Neural progenitor cell (in vitro differentiated cells): ENCODE measurements around the gene CCDC149. TPM values are rescaled to one million over a fixed set of nuclear protein-coding genes. Genes with fewer than 3 reads are reported as not detected.

Source experiments
- DNase-seq: peaks from one replicate; pipeline ENCODE4 v3.0.0-alpha.2; 2016; ENCODE audit warnings: low spot score
- H2AFZ ChIP-seq: fragments of 200-600 bp; sonication (generic); replicated peaks from 2 replicates; pipeline ENCODE4 v1.6.1; 2016; ENCODE audit warnings: antibody characterized with exemption
- H3F3A ChIP-seq: fragments of 200-600 bp; sonication (generic); 2 replicates; pipeline ENCODE4 v1.6.1; 2016; ENCODE audit warnings: antibody characterized with exemption, low read depth
- H3K27ac ChIP-seq: fragments of 200-600 bp; sonication (generic); 2 replicates; pipeline ENCODE4 v1.5.1; 2016; ENCODE audit warnings: mild to moderate bottlenecking
- H3K27me3 ChIP-seq: fragments of 200-600 bp; sonication (generic); 2 replicates; pipeline ENCODE4 v1.6.1; 2016; ENCODE audit warnings: mild to moderate bottlenecking, moderate library complexity
- H3K36me3 ChIP-seq: fragments of 200-600 bp; sonication (generic); 2 replicates; pipeline ENCODE4 v1.5.1; 2016
- H3K4me1 ChIP-seq: fragments of 200-600 bp; sonication (generic); 2 replicates; pipeline ENCODE4 v1.6.1; 2016; ENCODE audit warnings: mixed run types
- H3K4me2 ChIP-seq: fragments of 200-600 bp; sonication (generic); 2 replicates; pipeline ENCODE4 v1.6.1; 2016
- H3K4me3 ChIP-seq: fragments of 200-600 bp; sonication (generic); 2 replicates; pipeline ENCODE4 v1.5.1; 2016
- H3K79me2 ChIP-seq: fragments of 200-600 bp; sonication (generic); 2 replicates; pipeline ENCODE4 v1.6.1; 2016; ENCODE audit warnings: low read depth
- H3K9ac ChIP-seq: fragments of 200-600 bp; sonication (generic); 2 replicates; pipeline ENCODE4 v1.6.1; 2016
- H3K9me3 ChIP-seq: fragments of 200-600 bp; sonication (generic); 2 replicates; pipeline ENCODE4 v1.5.1; 2016; ENCODE audit warnings: low read depth
- H4K20me1 ChIP-seq: fragments of 200-600 bp; sonication (generic); 2 replicates; pipeline ENCODE4 v1.6.1; 2016; ENCODE audit warnings: low read depth
- H3K27ac Mint-ChIP-seq: 3 replicates; pipeline ENCODE4 v1.8.0; 2021; ENCODE audit warnings: mixed read lengths
- H3K27me3 Mint-ChIP-seq: 2 replicates; pipeline ENCODE4 v1.8.0; 2022; ENCODE audit warnings: low read depth, mild to moderate bottlenecking, inconsistent platforms, moderate library complexity, mixed read lengths; ENCODE audit not compliant: insufficient read depth
- H3K36me3 Mint-ChIP-seq: 3 replicates; pipeline ENCODE4 v1.8.0; 2021; ENCODE audit warnings: mixed read lengths
- H3K4me1 Mint-ChIP-seq: 3 replicates; pipeline ENCODE4 v1.8.0; 2021; ENCODE audit warnings: mixed read lengths
- H3K4me3 Mint-ChIP-seq: 3 replicates; pipeline ENCODE4 v1.8.0; 2021; ENCODE audit warnings: mild to moderate bottlenecking, moderate library complexity, mixed read lengths
- H3K9me3 Mint-ChIP-seq: 3 replicates; pipeline ENCODE4 v1.8.0; 2020; ENCODE audit warnings: mixed read lengths
- EZH2 ChIP-seq: fragments of 200-600 bp; sonication (generic); IDR thresholded peaks from 2 replicates; pipeline ENCODE4 v1.6.1; 2017; ENCODE audit warnings: antibody characterized with exemption, mild to moderate bottlenecking, moderate library complexity
- EZH2phosphoT487 ChIP-seq: fragments of 200-600 bp; sonication (generic); IDR thresholded peaks from 2 replicates; pipeline ENCODE4 v1.6.1; 2017; ENCODE audit warnings: antibody characterized with exemption
- total RNA-seq: library from RNA; depleted of rRNA; stranded (reverse); fragments of >200 nt; gene quantifications from 2 replicates; pipeline ENCODE4 v1.2.3, GENCODE V29; 2015; ENCODE audit warnings: low replicate concordance
- TF ChIP-seq, protein P1 (sequence below): fragments of 200-600 bp; sonication (generic); IDR thresholded peaks from 2 replicates; pipeline ENCODE4 v1.5.1; 2017; ENCODE audit warnings: antibody characterized with exemption, mild to moderate bottlenecking

The CCDC149 gene
- total RNA-seq, 1 donor from 2014 or later, result 3.4 TPM

DNA sequence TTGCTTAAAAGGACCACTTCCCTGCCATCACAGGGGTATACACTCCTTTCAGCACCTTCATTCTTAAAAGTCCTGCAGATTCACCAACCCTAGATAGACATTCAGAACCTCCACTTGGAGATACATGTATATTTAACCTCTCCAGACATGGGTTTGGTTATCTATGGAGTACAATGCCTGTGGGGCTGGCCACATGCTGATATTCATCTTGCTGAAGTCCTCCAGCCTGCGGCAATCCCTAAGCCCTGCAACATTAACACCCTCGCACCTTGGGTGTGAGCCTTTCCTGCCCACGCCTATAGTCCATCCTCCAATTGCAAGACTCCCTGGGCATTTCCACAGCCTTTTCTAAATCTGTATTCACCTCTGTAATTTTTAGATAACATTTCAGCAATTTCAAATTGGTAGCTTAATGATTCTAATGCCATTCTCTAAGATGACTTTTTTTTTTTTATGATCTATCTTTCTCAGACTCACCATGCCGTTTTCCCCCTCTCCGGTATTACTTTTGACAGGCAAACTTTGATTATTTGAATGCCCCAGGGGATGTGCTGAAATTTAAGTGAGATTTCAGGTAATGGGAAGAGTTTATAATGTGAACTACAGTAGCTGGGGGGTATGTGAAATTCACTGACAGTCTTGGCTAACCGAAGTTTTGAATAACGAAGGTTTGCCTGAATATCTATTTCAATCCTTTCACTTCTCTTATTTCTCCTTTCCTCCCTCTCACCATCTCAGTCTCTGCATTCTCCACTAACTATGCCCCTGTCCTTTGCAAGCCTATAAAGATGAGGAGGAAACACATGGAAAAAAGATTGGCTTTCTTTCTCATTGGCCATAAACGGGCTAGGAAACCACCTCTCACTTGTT lies 24.1 kb downstream of the CCDC149 start:
- peaks cover 18% of the 10 kb centered on the region for H3K4me1 Mint-ChIP-seq
- no peak overlapping the region for H3K27ac Mint-ChIP-seq
- Histone ChIP-seq H3K9me3 (no peaks in the 10 kb centered on the region), H3K4me3 (no peak overlapping the region), H4K20me1 (no peaks in the 10 kb centered on the region), H3K4me2 (no peak overlapping the region), H3K4me1 (peaks cover 2% of the 10 kb centered on the region), H2AFZ (no peak overlapping the region), H3K27me3 (no peaks in the 10 kb centered on the region), H3K9ac (no peak overlapping the region), H3F3A (no peaks in the 10 kb centered on the region), H3K79me2 (no peaks in the 10 kb centered on the region), H3K27ac (no peak overlapping the region), H3K36me3 (no peaks in the 10 kb centered on the region)
- H3K4me3 Mint-ChIP-seq, result no peak overlapping the region
- H3K9me3 Mint-ChIP-seq, result no peaks in the 10 kb centered on the region
- peaks cover 4% of the 10 kb centered on the region for H3K27me3 Mint-ChIP-seq
- TF ChIP-seq, protein P1, sequence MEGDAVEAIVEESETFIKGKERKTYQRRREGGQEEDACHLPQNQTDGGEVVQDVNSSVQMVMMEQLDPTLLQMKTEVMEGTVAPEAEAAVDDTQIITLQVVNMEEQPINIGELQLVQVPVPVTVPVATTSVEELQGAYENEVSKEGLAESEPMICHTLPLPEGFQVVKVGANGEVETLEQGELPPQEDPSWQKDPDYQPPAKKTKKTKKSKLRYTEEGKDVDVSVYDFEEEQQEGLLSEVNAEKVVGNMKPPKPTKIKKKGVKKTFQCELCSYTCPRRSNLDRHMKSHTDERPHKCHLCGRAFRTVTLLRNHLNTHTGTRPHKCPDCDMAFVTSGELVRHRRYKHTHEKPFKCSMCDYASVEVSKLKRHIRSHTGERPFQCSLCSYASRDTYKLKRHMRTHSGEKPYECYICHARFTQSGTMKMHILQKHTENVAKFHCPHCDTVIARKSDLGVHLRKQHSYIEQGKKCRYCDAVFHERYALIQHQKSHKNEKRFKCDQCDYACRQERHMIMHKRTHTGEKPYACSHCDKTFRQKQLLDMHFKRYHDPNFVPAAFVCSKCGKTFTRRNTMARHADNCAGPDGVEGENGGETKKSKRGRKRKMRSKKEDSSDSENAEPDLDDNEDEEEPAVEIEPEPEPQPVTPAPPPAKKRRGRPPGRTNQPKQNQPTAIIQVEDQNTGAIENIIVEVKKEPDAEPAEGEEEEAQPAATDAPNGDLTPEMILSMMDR, result no peak
- TF ChIP-seq EZH2phosphoT487, result no peak
- TF ChIP-seq EZH2, result no peak
- peaks cover 2% of the 10 kb centered on the region for H3K36me3 Mint-ChIP-seq
- no peak for DNase-seq

DNA sequence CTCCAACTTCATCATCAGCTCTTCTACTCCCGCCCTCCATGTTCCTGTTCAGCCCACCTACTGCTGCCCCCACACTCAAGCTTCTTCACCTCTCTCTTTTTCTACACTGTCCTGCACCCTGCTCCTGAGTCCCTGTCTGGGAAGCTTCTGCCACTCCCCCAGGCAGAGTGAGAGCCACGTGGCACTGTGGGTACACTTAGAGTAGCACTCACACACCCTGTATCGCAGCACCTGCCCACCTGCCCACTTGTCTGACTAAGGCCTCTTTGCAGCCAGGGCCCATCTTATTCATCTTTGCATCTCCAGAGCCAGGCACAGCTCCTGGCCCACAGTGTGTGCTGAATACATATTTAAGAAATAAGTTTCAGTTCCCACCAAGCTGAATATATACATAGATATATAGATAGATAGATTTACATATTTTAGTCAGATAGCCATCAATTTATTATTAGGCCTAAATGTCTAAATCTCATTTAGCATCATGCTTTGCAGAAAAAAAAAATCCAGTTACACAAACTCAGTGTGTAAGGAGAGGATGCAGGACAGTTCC lies 24.9 kb downstream of the CCDC149 start:
- Mint-ChIP-seq H3K4me3 (no peak overlapping the region), H3K27me3 (peaks cover 4% of the 10 kb centered on the region), H3K4me1 (peaks cover 26% of the 10 kb centered on the region), H3K36me3 (peaks cover 2% of the 10 kb centered on the region), H3K27ac (no peak overlapping the region), H3K9me3 (no peaks in the 10 kb centered on the region)
- DNase-seq, result no peak
- no peak overlapping the region for H3K4me2 ChIP-seq
- no peak for TF ChIP-seq EZH2
- TF ChIP-seq EZH2phosphoT487, result no peak
- TF ChIP-seq, protein P1, result no peak
- H3K79me2 ChIP-seq, result no peaks in the 10 kb centered on the region
- no peak overlapping the region for H2AFZ ChIP-seq
- H4K20me1 ChIP-seq, result no peaks in the 10 kb centered on the region
- H3K9me3 ChIP-seq, result no peaks in the 10 kb centered on the region
- H3K4me1 ChIP-seq, result peaks cover 9% of the 10 kb centered on the region
- no peak overlapping the region for H3K9ac ChIP-seq
- peaks cover 3% of the 10 kb centered on the region for H3F3A ChIP-seq
- no peak overlapping the region for H3K27ac ChIP-seq
- H3K27me3 ChIP-seq, result no peaks in the 10 kb centered on the region
- no peak overlapping the region for H3K4me3 ChIP-seq
- H3K36me3 ChIP-seq, result no peaks in the 10 kb centered on the region

DNA sequence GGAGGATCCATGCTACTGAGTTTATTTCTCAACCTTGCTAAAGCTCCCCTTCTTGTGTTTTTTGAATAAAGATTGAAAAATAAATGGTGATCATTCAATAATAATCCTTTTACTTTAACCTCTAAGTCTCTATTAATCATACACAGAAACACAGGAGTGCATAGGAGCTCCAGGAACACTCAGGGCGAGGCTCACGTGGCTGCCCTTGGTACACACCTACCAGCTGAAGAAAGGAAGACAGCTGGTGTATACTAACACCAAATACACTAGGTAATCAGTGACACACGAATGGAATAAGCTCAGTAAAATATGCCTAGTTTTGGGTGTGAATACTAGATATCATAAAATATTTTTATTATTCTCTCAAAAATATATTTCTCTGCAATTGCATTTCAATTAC lies 26.2 kb downstream of the CCDC149 start:
- H4K20me1 ChIP-seq, result no peaks in the 10 kb centered on the region
- H3K4me3 Mint-ChIP-seq, result no peak overlapping the region
- H3K27me3 Mint-ChIP-seq, result peaks cover 4% of the 10 kb centered on the region
- peaks cover 2% of the 10 kb centered on the region for H3K36me3 Mint-ChIP-seq
- no peak overlapping the region for H2AFZ ChIP-seq
- no peak for DNase-seq
- no peaks in the 10 kb centered on the region for H3K27me3 ChIP-seq
- no peak for TF ChIP-seq EZH2
- TF ChIP-seq EZH2phosphoT487, result no peak
- TF ChIP-seq, protein P1, result no peak
- no peak overlapping the region for H3K27ac ChIP-seq
- H3F3A ChIP-seq, result peaks cover 7% of the 10 kb centered on the region
- H3K36me3 ChIP-seq, result no peaks in the 10 kb centered on the region
- no peak overlapping the region for H3K4me3 ChIP-seq
- no peak overlapping the region for H3K9ac ChIP-seq
- H3K4me1 Mint-ChIP-seq, result peaks cover 36% of the 10 kb centered on the region
- H3K9me3 Mint-ChIP-seq, result no peaks in the 10 kb centered on the region
- H3K9me3 ChIP-seq, result no peaks in the 10 kb centered on the region
- H3K4me1 ChIP-seq, result peaks cover 18% of the 10 kb centered on the region
- H3K4me2 ChIP-seq, result no peak overlapping the region
- no peaks in the 10 kb centered on the region for H3K79me2 ChIP-seq
- H3K27ac Mint-ChIP-seq, result no peak overlapping the region
